ENCODE data around the gene CLTCL1.
"Not testable (repeated sequence)": the region's sequence is repeated elsewhere in the genome, so short reads cannot be mapped to it uniquely, and the experiment has no call there.

CLTCL1 gene

GRCh38 chr22:19203834-19204233 lies 87.7 kb downstream of the CLTCL1 start:
- no peak overlapping the region for H3K4me3 ChIP-seq (ENCODE audit: low read depth, low read length)
- no peak for TF ChIP-seq CTCF (IDR thresholded peaks at IDR 0.05; ENCODE audit: control insufficient read depth, extremely low read depth, insufficient read depth)
- DNase-seq (ENCODE audit: low read depth) = no peak

GRCh38 chr22:19202799-19203186 lies 88.7 kb downstream of the CLTCL1 start:
- not testable (repeated sequence) for H3K4me3 ChIP-seq (ENCODE audit: low read depth, low read length); DNase-seq (ENCODE audit: low read depth)

- DNase-seq (ENCODE audit: low read depth) = no peak
- TF ChIP-seq CTCF (IDR thresholded peaks at IDR 0.05; ENCODE audit: control insufficient read depth, extremely low read depth, insufficient read depth) = no peak
These were observed 89.4 kb downstream of the CLTCL1 start for GRCh38 chr22:19201869-19202798.

GRCh38 chr22:19201130-19201868 lies 90.2 kb downstream of the CLTCL1 start:
- no peak overlapping the region for H3K4me3 ChIP-seq (ENCODE audit: low read depth, low read length)
- TF ChIP-seq CTCF (IDR thresholded peaks at IDR 0.05; ENCODE audit: control insufficient read depth, extremely low read depth, insufficient read depth) = no peak
- no peak for DNase-seq (ENCODE audit: low read depth)

More at GRCh38 chr22:19201869-19202798, 89.4 kb downstream of the CLTCL1 start:
- H3K4me3 ChIP-seq (ENCODE audit: low read depth, low read length) = no peak overlapping the region

- TF ChIP-seq CTCF (IDR thresholded peaks at IDR 0.05; ENCODE audit: control insufficient read depth, extremely low read depth, insufficient read depth) = no peak
- H3K4me3 ChIP-seq (ENCODE audit: low read depth, low read length) = no peak overlapping the region
- no peak for DNase-seq (ENCODE audit: low read depth)
These were observed 92.0 kb downstream of the CLTCL1 start for GRCh38 chr22:19199479-19199878.

- TF ChIP-seq CTCF (IDR thresholded peaks at IDR 0.05; ENCODE audit: control insufficient read depth, extremely low read depth, insufficient read depth) = no peak
- no peak for DNase-seq (ENCODE audit: low read depth)
- H3K4me3 ChIP-seq (ENCODE audit: low read depth, low read length) = no peak overlapping the region
These were observed 93.3 kb downstream of the CLTCL1 start for GRCh38 chr22:19197997-19198865.

Measured in LNCaP clone FGC (cell line).